Stimulated activated CD4-positive, alpha-beta T cell treated with anti-CD3 and anti-CD28 coated beads, Interleukin-1b, Interleukin-23, amount 100 ng/mL, for 48 hours (primary cell): ENCODE data around the gene SLC6A16.
"Not testable (repeated sequence)": the region's sequence is repeated elsewhere in the genome, so short reads cannot be mapped to it uniquely, and the experiment has no call there.

Experiments
- DNase-seq: peaks from one replicate; pipeline ENCODE4 v3.0.0-alpha.2; 2020

SLC6A16 gene

DNA sequence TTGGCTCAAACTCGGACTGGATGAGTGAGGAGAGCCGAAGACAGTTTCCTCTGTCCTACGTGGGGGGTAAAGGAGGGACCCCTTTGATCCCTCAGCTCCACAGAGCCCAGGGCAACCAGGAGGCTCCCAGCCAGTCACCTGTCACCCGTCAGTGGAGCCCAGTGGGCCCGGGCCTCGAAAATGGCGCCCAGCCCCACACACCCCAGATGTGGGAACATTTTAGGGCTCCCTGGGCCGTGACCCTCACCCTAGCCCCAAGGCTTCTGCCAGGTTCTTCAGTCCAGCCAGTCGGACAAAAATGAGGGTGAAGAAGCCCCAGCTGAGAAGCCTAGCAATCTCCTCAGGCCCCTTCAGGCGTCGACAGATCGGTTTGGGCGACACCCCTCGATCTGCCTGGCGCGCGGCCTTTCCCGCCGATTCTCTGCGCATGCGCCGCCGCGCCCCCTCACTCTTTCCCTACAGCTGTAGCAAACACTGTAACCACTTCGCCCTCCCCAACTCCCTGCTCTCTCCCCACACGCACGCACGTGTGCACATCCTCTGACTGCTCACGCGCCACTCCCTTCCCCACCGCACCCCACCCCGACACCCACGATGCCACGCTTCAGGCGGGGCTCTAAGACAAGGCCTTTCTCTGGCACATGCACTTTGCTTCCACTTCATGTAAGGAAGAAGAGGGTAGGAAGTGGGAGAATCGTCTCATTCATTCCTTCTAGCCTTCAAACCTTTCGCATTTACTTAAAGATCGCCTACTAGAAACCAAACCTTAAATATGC, at the start of gene SLC6A16:
TSS of gene SLC6A16 (minus strand) at position 391 of the 776 bp plus-strand sequence. CDS start 13,844 bp downstream, outside the sequence.
- no peak for DNase-seq

DNA sequence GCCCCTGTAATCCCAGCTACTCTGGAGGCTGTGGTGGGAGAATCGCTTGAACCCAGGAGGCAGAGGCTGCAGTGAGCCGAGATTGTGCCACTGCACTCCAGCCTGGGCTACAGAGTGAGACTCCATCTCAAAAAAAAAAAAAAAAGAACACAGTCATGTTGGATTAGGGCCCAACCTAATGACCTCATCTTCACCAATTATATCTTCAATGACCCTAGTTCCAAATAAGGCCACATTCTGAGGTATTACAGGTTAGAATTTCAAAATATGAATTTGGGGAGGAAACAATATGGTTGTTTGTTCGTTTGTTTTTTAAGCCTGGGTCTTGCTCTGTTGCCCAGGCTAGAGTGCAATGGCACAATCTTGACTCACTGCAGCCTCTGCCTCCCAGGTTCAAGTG, 48.2 kb upstream of the SLC6A16 start:
- not testable (repeated sequence) for DNase-seq

DNA sequence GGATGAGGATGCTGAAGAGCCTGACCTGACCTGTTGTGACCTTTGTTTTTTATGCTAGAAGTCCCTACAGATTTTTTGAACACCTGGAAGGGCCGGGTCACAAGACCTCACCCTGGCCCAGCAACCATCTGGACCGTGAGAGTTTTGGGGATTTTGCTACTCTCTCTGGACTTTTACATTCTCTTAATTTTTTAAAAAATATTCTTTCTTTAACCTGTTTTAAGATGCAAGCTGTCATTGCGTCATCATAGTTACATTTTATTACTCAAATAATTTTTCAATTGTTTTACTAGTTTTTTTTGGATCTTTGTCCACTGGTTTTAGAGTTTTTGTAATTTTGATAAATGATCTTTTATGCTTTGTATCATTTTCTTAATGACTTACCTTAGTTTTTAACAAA, 46.2 kb upstream of the SLC6A16 start:
- no peak for DNase-seq

DNA sequence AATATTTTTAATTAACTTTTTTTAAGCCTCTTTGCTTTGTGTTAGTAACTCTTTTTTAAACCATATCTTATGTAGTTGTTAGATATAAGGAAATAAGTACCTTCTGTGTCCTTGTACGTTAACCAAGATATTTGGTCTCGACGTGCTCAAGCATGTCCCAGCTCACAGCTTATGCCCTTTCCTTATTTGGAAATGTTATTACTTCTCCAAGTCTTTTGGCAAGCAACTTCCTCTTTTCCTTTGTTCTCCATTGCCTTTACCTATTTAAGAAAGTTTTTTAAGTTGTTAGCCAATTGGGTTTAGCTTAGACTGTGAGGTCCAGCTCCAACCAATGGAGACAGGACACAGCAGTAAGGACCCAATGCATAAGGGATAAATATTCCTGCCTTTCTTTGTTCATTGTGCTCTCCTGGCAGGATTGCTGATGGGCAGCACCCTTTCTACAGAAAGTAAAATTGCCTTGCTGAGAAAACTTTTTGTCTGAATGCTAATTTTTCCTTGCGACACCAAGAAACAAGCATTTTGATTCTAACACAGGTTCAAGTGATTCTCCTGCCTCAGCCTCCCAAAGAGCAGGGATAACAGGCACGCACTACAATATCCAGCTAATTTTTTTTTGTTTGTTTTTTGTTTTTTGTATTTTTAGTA, 43.8 kb upstream of the SLC6A16 start:
- DNase-seq = no peak

DNA sequence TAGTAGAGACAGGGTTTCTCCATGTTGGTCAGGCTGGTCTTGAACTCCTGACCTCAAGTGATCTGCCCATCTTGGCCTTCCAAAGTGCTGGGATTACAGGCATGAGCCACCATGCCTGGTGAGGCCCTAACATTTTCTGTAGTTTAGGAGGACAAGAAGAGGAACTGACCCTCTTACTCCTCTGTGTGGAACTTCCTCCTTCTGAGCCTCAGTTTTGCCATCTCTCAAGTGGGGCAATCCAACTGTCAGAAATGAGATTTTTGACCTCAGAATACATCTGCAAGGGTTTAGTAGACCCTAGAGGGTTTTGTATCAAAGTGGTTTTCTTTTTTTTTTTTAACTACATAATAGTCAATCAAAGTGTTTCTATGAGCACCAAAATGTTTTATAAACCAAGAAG, 41.1 kb upstream of the SLC6A16 start:
- DNase-seq = no peak

DNA sequence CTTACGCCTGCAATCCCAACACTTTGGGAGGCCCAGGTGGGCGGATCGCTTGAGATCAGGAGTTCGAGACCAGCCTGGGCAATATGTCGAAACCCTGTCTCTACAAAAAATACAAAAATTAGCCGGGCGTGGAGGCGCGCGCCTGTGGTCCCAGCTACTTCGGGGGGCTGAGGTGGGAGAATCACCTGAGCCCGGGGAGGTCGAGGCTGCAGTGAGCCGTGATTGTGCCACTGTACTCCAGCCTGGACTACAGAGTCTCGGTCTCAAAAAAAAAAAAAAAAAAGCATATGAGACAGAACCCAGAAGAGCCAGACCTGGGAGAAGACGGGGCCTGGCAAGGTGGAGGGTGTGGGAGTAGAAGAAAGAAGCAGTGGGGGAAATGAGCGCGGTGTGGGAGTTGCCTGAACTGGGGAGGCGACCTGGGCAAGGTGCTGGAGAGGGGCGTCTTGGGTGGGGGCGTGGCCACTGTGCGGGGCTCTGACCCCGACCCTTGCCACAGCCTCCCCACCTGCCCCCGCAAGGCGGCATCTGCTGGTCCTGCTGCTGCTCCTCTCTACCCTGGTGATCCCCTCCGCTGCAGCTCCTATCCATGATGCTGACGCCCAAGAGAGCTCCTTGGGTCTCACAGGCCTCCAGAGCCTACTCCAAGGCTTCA, 39.2 kb upstream of the SLC6A16 start:
- DNase-seq = no peak

DNA sequence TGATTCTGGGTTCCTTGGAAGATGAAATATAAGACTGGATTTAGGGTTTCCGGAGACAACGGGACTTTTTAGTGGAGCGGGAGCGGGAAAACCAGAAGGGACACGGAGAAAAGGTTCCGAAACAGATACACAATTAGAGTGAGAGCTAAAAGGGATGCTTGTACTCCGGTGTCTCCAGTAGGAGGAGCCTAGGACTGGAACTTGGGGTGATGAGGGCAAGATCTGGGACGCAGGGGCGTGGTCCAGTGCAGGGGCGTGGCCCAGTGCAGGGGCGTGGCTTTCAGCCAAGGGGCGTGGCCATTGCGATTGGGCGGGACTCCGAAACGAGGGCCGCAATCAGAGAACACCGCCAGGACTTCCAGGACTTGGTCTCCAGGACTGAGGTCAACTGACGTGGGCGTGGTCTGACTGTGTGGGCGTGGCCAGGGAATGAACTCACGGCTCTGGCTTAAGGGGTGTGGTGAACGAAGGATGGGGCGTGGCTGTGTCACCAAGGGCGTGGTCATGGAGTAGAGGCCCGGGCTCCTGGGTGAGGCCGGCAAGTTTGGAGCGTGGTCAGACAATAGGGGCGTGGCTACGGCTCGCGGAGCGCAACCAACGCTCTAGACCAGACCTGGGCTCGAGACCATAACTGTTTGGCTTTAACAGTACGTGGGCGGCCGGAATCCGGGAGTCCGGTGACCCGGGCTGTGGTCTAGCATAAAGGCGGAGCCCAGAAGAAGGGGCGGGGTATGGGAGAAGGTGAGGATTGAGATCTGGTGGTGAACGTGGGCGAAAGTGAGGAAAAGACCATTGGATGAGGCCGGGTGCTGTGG, 38.5 kb upstream of the SLC6A16 start, which contains the start of gene DKKL1:
TSS of gene DKKL1 (plus strand) at position 610 of the 815 bp plus-strand sequence. CDS start at position 732, 122 bp downstream.
- peak; percentile 90 for DNase-seq

DNA sequence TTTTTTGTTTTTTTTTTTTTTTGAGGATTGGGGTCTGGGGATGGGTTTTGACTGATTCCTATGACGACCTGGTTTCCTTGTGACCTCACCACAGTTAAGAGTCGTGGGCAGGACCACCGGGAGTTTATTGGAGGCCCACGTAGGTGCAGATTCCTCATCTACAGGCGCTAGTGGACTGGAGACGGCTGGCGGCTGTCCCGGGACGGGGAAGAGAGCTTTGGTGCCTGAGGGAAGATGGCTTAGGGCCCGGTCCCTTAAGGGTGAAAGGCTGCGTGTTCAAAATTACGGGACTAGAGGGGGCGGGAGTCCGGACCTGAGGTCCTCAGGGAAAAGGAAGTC, 37.9 kb upstream of the SLC6A16 start:
- no peak for DNase-seq

DNA sequence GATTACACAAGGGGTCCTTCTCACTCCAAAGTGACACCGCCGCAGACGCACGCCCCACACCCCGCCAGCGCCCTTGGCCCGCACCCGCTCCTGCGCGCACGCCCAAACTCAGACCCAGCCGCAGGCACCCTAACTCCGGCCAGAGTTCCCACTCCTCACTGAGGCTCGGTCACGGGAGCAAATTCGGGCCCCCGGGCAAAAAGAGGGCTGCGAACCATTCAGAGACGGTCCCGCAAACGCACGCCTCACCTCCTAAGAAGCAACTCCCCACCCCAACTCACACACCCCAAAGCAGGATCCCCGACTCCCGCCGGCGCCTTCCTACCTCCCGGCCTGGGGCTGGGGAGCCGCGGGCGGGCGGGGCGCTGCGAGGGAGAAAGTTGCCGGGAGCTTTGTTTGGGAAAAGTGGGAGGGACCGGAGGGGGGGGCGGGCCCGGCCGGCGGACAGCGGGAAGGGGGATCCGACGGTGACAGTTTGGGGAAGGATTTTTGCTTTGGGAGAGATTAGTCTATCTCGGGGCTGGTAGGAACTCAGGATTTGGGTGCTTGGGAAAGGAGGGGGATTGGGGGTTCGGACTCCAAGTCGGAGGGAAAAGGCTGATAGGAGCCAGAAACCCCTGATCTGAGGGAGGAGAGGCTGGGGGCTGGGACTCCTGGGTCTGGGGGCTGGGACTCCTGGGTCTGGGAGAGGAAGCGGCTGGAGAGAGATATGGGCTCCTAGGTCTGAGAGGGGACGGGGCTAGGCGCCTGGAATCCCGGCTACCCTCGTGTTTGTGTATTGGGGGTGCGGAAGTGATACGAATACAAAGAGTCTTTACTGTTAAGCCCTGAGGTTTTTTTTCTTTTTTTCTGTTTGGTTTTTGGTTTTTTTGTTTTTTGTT, 37.3 kb upstream of the SLC6A16 start, which contains the start of gene TEAD2:
TSS of gene TEAD2 (minus strand) at position 369 of the 881 bp plus-strand sequence. CDS start 2,341 bp downstream, outside the sequence.
- no peak for DNase-seq

DNA sequence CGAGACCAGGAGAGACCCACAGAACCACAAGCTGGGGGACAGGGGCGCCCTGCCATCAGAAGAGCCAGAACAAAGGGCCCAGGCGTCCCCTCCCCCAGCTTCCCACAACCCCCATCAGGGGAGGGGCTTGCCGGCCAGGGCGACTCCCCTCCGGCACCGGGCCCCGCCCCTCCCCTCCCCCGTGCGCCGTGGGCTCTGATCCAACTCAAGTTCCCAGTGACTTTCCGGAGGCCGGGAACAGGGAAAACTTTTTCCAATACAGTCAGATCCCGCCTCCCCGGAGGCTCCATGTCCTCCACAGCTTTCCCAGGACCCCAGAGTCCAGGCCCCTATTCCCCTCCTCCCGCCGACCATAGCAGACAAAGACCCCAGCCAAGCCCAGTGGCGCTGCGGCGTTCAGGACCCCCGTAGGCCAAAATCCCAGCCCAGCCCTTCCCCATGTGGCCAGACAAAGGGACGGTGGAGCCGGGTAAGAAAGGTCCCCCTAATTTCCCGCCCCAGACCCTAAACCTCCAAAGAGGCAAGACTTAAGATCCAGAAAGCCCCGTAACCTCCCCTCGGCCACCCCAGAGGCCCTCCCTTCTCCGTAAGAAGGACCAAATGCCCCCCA, 36.6 kb upstream of the SLC6A16 start:
- DNase-seq = no peak

DNA sequence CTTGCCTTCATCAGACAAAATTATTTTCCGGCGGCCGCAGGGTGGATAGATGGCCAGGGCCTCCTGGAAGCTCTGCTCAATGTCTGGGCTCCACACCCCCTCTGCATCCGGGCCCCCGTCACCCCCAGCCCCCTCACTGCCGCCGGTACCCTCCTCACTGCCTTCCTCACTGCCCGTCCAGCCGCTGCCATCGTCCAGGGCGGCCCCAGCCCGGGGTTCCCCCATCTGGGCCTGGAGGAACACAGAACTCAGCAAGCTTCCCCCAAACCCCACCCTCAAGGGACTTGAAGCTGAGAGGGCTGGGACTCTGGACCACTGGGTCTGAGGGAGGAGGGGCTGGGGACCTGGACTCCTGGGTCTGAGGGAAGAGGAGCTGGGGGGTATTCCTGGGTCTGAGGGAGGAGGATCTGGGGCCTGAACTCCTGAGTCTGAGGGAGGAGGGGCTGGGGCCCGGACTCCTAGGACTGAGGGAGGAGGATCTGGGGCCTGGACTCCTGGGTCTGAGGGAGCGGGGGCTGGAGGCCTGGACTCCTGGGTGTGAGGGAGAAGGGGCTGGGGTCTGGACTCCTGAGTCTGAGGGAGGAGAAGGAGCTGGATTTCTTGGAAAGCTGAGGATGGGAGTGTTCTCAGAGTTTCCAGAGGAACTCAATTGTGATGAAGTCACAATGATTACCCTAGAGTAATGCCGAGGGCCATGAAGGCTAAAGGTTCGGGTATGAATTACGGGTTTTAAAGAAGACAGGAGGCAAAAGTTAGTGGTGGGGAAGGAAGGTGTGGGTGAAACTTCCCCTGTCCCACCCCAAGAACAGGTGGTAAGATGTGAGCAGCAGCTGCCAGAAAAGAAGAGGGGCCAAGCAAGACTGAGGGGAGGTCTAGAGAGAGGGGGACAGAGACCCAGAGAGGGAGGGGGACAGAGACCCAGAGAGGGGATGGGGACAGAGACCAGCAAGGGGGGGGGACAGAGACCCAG, 35.1 kb upstream of the SLC6A16 start:
- no peak for DNase-seq

DNA sequence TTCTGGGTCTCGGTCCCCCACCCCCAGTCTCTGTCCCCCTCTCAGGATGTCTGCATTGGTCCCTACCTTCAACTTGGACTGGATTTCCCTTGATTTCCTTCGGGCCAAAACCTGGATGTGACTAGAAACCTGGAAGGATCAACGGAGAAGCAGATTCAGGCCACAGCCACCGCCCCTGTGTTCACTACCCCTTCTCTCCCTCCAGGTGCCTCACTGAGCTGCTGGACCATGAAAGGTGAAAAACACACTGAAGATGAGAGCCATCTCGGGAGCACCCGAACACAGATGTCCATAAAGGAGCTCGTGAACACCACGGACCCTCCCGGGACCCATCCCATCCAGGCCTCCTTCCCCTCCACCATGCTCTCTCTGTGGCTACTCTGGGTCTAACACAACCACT, 32.2 kb upstream of the SLC6A16 start:
- DNase-seq = no peak

DNA sequence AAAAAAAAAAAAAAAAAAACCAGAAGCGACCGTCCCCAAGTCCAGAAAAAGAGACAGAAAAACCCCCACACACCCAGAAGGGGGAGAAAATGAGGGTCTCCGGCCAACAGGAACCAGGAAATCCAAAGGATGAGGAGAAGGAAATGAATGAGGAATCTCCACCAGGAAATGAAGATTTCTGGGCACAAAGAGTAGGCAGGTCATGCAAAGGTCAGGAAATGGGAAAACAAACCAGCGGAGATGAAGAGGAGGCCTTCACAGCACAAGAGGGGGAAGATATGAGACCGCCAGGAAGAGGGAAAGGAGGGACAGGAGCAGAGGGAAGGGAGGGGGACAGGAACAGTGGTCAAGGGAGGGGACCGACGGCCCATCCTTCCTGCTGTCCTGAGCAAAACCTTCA, 31.4 kb upstream of the SLC6A16 start:
- DNase-seq = no peak

DNA sequence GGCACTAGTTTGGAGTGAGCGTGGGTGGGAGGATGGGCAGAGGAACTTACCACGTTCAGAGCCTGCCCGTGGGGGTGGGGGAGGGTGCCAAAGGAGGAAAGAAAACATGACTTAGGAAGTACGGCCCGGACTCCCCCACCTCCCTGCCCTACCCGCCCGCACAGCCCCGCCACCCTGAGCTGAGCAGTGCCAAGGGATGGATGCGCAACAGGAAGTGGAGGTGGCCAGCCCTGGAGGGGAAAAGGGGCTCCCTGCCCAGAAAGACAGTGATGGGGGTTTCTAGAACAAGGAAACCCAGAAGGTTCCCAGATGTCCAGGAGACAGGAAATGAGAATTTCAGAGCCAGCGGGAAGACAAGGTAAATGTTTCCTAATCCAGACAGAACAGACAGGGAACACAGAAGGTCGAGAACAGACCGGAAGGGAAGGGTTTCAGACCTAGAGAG, 30.9 kb upstream of the SLC6A16 start:
- DNase-seq = no peak

DNA sequence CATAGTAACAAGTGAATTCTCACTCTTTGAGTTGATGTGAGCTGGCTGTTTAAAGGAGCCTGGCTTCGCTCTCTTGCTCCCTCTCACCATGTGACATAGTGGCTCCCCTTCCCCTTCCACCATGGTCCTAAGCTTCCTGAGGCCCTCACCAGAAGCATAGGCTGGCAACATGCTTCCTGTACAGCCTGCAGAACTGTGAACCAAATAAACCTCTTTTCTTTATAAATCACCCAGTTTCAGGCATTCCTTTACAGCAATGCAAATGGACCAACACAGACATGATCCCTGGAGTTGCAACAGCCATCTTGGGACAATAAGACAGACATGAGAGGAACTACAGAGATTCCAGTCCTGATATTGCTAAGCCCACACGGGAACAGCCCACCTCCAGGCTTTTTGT, 24.6 kb upstream of the SLC6A16 start:
- no peak for DNase-seq

DNA sequence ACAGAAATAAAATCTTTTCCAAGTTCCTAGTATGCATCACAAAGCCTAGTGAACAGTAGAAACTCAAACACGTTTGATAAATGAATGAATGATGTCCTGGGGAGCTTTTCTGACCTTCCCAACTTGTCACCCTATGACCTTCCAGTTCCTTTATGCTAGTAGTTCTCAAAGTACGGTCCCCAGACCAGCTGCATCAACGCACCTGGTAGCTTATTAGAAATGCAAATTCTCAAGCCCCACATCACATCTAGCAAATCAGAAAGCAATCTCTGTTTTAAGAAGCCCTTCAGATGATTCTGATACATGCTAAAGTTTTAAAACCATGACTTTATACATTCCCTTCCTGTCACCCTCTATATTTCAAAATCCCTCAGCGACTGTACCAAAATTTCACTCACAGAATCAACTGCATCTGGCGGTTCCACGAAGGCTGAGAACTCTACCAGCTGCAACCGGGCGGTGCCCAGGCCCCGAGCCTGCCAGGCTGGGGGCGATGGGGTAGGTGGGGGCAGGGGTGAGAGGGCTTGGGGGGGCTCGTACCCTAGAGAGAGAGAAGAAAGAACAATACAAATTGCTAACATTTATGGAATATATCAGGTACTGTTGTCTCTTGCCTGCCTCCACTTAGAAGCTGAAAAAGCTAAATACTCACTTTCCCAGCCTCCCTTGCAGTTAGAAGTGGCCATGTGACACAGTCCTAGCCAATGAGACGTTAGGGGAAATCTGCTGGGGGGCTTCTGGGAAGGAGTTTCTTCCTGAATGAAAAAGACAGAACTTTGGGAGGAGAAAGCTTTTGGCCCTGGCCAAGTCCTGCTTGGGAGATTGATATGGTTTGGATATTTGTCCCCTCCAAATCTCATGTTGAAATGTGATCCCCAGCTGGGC, 23.6 kb upstream of the SLC6A16 start:
- DNase-seq = no peak

DNA sequence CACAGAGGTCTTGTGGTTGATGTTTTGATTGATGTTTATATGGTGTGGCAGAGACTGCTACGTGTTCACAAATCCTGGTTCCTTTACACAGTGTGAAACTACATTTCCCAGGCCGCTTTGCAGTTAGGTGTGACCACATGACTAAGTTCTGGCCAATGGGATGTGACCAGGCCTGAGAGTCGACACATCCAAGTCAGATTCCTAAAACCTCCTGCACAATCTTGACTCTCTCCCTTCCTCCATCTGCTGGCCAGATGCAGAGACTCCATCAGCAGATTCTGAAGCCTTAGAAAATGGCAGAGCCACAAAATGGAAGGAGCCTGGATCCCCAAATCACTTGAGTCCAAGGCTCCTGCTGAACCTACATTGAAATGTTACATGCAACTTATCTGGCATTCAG, 22.8 kb upstream of the SLC6A16 start:
- DNase-seq = no peak

DNA sequence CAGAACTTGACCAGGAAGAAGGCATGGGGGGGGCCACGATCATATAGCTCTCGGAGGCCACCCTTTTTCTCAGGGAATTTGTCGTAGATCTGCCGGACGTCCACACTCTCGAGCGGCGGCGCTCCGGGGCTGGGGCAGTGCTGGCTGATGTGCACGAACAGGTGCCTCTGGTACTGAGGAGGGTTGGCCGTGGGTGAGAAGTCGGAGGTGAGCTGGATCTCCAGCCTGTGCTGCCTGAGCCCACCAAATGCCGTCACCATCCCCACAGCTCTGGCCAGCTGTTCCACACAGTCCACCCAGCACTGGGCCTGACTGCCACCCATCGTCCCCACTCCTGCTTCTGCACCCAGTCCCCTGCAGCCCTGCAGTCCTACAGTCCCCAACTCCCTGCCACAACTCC, 22.2 kb upstream of the SLC6A16 start:
- no peak for DNase-seq
